Mesendoderm (in vitro differentiated cells): ENCODE measurements around the gene CPAMD8.
A peak's percentile ranks its signal among the peaks of the same experiment; 100 is the strongest.

ENCODE experiments used
- DNase-seq: peaks from one replicate; pipeline ENCODE4 v3.0.0; 2013
- H2AK5ac ChIP-seq: 2 replicates; pipeline ENCODE4 v1.6.1; 2013; ENCODE audit warnings: low read length, inconsistent platforms
- H2BK120ac ChIP-seq: 2 replicates; pipeline ENCODE4 v1.6.1; 2013; ENCODE audit warnings: low read depth, mild to moderate bottlenecking, low read length, moderate library complexity, mixed read lengths
- H2BK15ac ChIP-seq: replicated peaks from 2 replicates; pipeline ENCODE4 v1.6.1; 2013; ENCODE audit warnings: low read depth, mild to moderate bottlenecking, moderate library complexity
- H2BK5ac ChIP-seq: 2 replicates; pipeline ENCODE4 v1.6.1; 2013; ENCODE audit warnings: low read length, inconsistent platforms
- H3K18ac ChIP-seq: 2 replicates; pipeline ENCODE4 v1.6.1; 2013; ENCODE audit warnings: mild to moderate bottlenecking, low read length, mixed read lengths
- H3K23ac ChIP-seq: one replicate; pipeline ENCODE4 v1.6.1; 2013; ENCODE audit warnings: low read length
- H3K27ac ChIP-seq: 2 replicates; pipeline ENCODE4 v1.5.1; 2013; ENCODE audit warnings: low read depth, mild to moderate bottlenecking, inconsistent platforms, low read length, moderate library complexity
- H3K27me3 ChIP-seq: 2 replicates; pipeline ENCODE4 v1.6.1; 2013; ENCODE audit warnings: low read length, control low read depth, mild to moderate bottlenecking, inconsistent platforms; ENCODE audit not compliant: insufficient read depth, poor library complexity
- H3K36me3 ChIP-seq: 2 replicates; pipeline ENCODE4 v1.6.1; 2013; ENCODE audit warnings: low read length, inconsistent platforms; ENCODE audit not compliant: control insufficient read depth, insufficient read depth
- H3K4ac ChIP-seq: one replicate; pipeline ENCODE4 v1.6.1; 2013; ENCODE audit warnings: low read depth, mild to moderate bottlenecking, low read length, moderate library complexity
- H3K4me1 ChIP-seq: 2 replicates; pipeline ENCODE4 v1.6.1; 2013; ENCODE audit warnings: low read depth, low read length, inconsistent platforms; ENCODE audit not compliant: control insufficient read depth
- H3K4me2 ChIP-seq: 2 replicates; pipeline ENCODE4 v1.6.1; 2013; ENCODE audit warnings: low read length
- H3K4me3 ChIP-seq: 2 replicates; pipeline ENCODE4 v1.5.1; 2013; ENCODE audit warnings: mild to moderate bottlenecking, low read length
- H3K56ac ChIP-seq: one replicate; pipeline ENCODE4 v1.6.1; 2013; ENCODE audit warnings: low read length
- H3K79me1 ChIP-seq: 2 replicates; pipeline ENCODE4 v1.6.1; 2013; ENCODE audit warnings: low read length, inconsistent platforms
- H3K79me2 ChIP-seq: 2 replicates; pipeline ENCODE4 v1.6.1; 2013; ENCODE audit warnings: mild to moderate bottlenecking, low read length; ENCODE audit not compliant: control insufficient read depth, insufficient read depth
- H3K9ac ChIP-seq: 2 replicates; pipeline ENCODE4 v1.6.1; 2013; ENCODE audit warnings: low read length, inconsistent platforms
- H4K5ac ChIP-seq: one replicate; pipeline ENCODE4 v1.6.1; 2013; ENCODE audit warnings: low read length
- H4K8ac ChIP-seq: one replicate; pipeline ENCODE4 v1.6.1; 2013; ENCODE audit warnings: low read depth, mild to moderate bottlenecking, control low read depth, low read length, moderate library complexity
- WGBS: extraction: QIAGEN DNeasy Blood & Tissue Kit; methylation state at CpG from one replicate; pipeline ENCODE4 v1.1.7; 2013; ENCODE audit warnings: low lambda C conversion rate, missing lambda C conversion rate; ENCODE audit not compliant: insufficient coverage; ENCODE audit errors: extremely low coverage; 5-methylcytosine and 5-hydroxymethylcytosine counted together

Gene CPAMD8

DNA sequence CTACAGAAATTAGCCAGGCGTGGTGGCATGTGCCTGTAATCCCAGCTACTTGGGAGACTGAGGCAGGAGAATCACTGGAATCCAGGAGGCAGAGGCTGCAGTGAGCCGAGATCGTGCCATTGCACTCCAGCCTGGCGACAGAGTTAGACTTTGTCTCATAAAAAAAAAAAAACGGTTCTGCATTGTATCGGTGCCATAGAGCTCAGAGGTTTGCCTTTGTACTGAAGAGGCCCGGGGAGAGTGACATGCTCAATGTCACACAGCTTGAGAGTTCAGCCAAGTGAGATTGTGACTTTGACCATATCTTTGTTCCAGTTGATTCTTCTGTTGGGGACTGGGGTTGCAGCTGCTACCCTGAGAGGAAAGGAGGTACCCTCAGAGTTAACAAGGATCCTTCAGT, 44.3 kb upstream of the CPAMD8 start:
- no peak overlapping the region for H3K23ac ChIP-seq
- peaks cover 9% of the 10 kb centered on the region for H3K36me3 ChIP-seq
- DNase-seq: no peak
- H2BK15ac ChIP-seq: no peak overlapping the region
- peaks cover 2% of the 10 kb centered on the region for H3K4me1 ChIP-seq
- no peak overlapping the region for H3K4me3 ChIP-seq
- no peak overlapping the region for H4K5ac ChIP-seq
- peaks cover 19% of the 10 kb centered on the region for H3K79me1 ChIP-seq
- no peak overlapping the region for H3K4me2 ChIP-seq
- no peak overlapping the region for H3K27ac ChIP-seq
- H3K4ac ChIP-seq: no peak overlapping the region
- no peak overlapping the region for H2BK5ac ChIP-seq
- no CpG with 5 or more reads among the region's 7 CpGs for WGBS
- no peak overlapping the region for H3K9ac ChIP-seq
- H2AK5ac ChIP-seq: no peak overlapping the region
- no peak overlapping the region for H2BK120ac ChIP-seq
- no peak overlapping the region for H3K56ac ChIP-seq
- H3K18ac ChIP-seq: no peak overlapping the region
- no peaks in the 10 kb centered on the region for H3K27me3 ChIP-seq
- no peak overlapping the region for H4K8ac ChIP-seq
- peaks cover 19% of the 10 kb centered on the region for H3K79me2 ChIP-seq

DNA sequence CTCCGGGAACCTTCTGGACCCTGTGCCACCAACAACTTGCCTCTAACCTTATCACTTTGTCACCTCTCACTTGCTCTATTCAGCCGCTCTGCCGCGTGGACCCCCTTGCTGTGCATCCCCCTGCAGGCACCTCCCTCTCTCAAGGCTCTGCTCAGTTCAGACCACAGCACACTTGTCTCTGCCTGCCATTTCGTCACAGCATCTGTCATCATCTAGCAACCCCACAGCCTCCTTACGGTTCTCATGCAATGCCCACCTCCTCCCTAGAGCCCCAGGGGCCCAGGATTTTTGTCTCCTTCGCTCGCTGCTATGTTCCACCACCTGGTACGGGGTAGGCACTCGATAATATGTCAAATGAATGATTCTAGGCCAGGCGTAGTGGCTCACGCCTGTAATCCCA, 43.8 kb upstream of the CPAMD8 start:
- peaks cover 19% of the 10 kb centered on the region for H3K79me1 ChIP-seq
- no peak overlapping the region for H3K4ac ChIP-seq
- H3K4me2 ChIP-seq: no peak overlapping the region
- no peak overlapping the region for H3K4me3 ChIP-seq
- no peak for DNase-seq
- no peak overlapping the region for H3K18ac ChIP-seq
- H3K36me3 ChIP-seq: peaks cover 9% of the 10 kb centered on the region
- H3K9ac ChIP-seq: no peak overlapping the region
- no peak overlapping the region for H4K8ac ChIP-seq
- no peak overlapping the region for H2BK15ac ChIP-seq
- no peak overlapping the region for H3K27ac ChIP-seq
- peaks cover 19% of the 10 kb centered on the region for H3K79me2 ChIP-seq
- H3K56ac ChIP-seq: peak overlapping the region; percentile 42
- no peak overlapping the region for H2AK5ac ChIP-seq
- H2BK120ac ChIP-seq: no peak overlapping the region
- no peak overlapping the region for H3K23ac ChIP-seq
- no peak overlapping the region for H4K5ac ChIP-seq
- H2BK5ac ChIP-seq: no peak overlapping the region
- WGBS: no CpG with 5 or more reads among the region's 12 CpGs
- H3K4me1 ChIP-seq: peaks cover 2% of the 10 kb centered on the region
- H3K27me3 ChIP-seq: no peaks in the 10 kb centered on the region

DNA sequence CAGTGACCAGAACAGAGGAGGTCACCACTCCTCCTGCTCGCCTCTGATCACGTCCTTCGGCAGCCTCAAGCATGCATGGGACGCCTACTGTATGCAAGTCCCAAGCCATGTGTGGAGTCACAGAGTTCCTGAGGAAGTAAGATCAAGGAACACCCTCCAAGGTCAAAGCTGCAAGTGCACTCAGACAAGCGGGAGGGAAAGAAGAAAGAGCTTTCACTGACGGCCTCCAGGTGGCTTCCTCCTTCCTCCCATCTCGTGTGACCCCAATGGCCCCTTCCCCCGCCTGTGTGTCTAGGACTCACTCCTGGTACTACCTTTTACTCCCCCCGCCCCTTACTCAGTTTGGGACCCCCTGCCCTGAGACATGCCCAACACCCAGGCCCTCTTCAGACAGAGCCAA, 42.6 kb upstream of the CPAMD8 start:
- no CpG with 5 or more reads among the region's 9 CpGs for WGBS
- no peak overlapping the region for H4K8ac ChIP-seq
- no peak overlapping the region for H2AK5ac ChIP-seq
- no peak overlapping the region for H3K4me2 ChIP-seq
- no peak overlapping the region for H3K4me3 ChIP-seq
- H3K4ac ChIP-seq: no peak overlapping the region
- peak; percentile 39 for DNase-seq
- no peak overlapping the region for H2BK15ac ChIP-seq
- H2BK120ac ChIP-seq: no peak overlapping the region
- no peak overlapping the region for H3K27ac ChIP-seq
- H3K23ac ChIP-seq: no peak overlapping the region
- H2BK5ac ChIP-seq: no peak overlapping the region
- H3K36me3 ChIP-seq: peaks cover 9% of the 10 kb centered on the region
- peaks cover 2% of the 10 kb centered on the region for H3K4me1 ChIP-seq
- peaks cover 14% of the 10 kb centered on the region for H3K79me2 ChIP-seq
- peaks cover 17% of the 10 kb centered on the region for H3K79me1 ChIP-seq
- no peak overlapping the region for H3K56ac ChIP-seq
- no peak overlapping the region for H3K18ac ChIP-seq
- no peak overlapping the region for H4K5ac ChIP-seq
- no peaks in the 10 kb centered on the region for H3K27me3 ChIP-seq
- no peak overlapping the region for H3K9ac ChIP-seq

DNA sequence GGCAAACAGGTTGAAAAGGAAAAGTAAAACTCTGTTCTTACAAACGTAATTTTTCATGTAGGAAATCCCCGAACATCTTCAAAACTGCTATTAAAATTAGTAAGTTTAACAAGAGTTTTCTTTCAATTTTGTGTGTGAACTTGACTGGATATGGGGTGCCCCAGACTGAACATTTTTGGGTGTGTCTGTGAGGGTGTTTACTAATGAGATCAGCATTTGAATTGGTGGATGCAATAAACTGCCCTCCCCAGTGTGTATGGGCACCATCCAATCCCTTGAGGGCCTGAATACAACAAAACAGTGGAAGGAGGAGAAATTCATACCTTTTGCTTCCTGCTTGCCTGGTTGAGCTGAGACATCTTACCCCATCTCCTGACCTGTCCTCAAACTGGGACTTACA, 36.8 kb upstream of the CPAMD8 start:
- H3K9ac ChIP-seq: no peak overlapping the region
- H3K18ac ChIP-seq: no peak overlapping the region
- no peak overlapping the region for H2BK120ac ChIP-seq
- no peak overlapping the region for H2BK5ac ChIP-seq
- no peak overlapping the region for H3K4me2 ChIP-seq
- no peak overlapping the region for H3K4me3 ChIP-seq
- no peaks in the 10 kb centered on the region for H3K27me3 ChIP-seq
- no peak overlapping the region for H3K23ac ChIP-seq
- no peak overlapping the region for H2BK15ac ChIP-seq
- H3K56ac ChIP-seq: no peak overlapping the region
- no peak overlapping the region for H3K4ac ChIP-seq
- no peak overlapping the region for H3K27ac ChIP-seq
- H2AK5ac ChIP-seq: no peak overlapping the region
- H4K5ac ChIP-seq: no peak overlapping the region
- H4K8ac ChIP-seq: no peak overlapping the region
- peaks cover 16% of the 10 kb centered on the region for H3K36me3 ChIP-seq
- peaks cover 17% of the 10 kb centered on the region for H3K79me1 ChIP-seq
- no CpG with 5 or more reads among the region's 2 CpGs for WGBS
- H3K4me1 ChIP-seq: no peaks in the 10 kb centered on the region
- peaks cover 7% of the 10 kb centered on the region for H3K79me2 ChIP-seq
- no peak for DNase-seq

DNA sequence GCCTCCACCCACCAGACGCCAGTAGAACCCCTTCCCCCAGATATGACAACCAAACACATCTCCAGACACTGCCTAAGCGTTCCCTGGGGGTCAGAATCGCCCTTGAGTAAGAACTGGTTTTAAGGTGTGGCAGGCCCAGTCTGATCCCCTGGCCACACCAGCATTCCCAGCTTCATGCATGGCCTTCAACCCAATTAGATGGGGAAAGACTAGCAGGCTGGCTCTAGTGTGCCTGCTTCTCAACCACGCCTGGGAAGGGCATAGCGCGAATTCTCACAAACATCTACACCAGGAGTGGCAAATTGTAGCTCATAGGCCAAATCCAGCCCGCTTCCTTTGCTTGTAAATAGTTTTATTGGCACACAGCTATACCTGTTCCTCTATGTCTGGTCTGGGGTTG, 35.1 kb upstream of the CPAMD8 start:
- Histone ChIP-seq H3K4me3 (no peak overlapping the region), H3K23ac (no peak overlapping the region), H3K79me1 (peaks cover 17% of the 10 kb centered on the region), H2BK15ac (no peak overlapping the region), H3K36me3 (peaks cover 21% of the 10 kb centered on the region), H3K4me1 (no peaks in the 10 kb centered on the region), H3K27me3 (no peaks in the 10 kb centered on the region), H3K56ac (no peak overlapping the region), H3K4ac (no peak overlapping the region), H3K79me2 (peaks cover 7% of the 10 kb centered on the region), H2BK5ac (no peak overlapping the region), H4K5ac (no peak overlapping the region), H3K18ac (no peak overlapping the region), H4K8ac (no peak overlapping the region), H2AK5ac (no peak overlapping the region), H3K9ac (no peak overlapping the region), H3K4me2 (no peak overlapping the region), H2BK120ac (no peak overlapping the region), H3K27ac (no peak overlapping the region)
- no peak for DNase-seq
- no CpG with 5 or more reads among the region's 7 CpGs for WGBS

DNA sequence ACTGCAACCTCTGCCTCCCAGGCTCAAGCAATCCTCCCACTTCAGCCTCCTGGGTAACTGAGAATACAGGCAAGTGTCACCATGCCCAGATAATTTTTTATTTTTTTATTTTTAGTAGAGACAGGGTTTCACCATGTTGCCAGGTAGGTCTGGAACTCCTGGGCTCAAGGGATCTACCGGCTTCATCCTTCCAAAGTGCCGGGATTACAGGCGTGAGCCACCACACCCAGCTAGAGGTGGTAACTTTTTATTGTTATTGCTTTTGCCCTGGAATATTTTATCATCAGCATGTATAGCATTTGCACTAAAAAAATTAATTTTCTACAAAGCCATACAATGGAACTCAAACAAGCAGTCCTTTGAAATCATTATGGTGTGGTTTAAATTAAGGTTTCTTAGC, 34.6 kb upstream of the CPAMD8 start:
- Histone ChIP-seq H3K56ac (no peak overlapping the region), H3K27ac (no peak overlapping the region), H3K4me2 (no peak overlapping the region), H2AK5ac (no peak overlapping the region), H4K8ac (no peak overlapping the region), H3K18ac (no peak overlapping the region), H3K79me2 (peaks cover 7% of the 10 kb centered on the region), H2BK15ac (no peak overlapping the region), H3K4me3 (no peak overlapping the region), H2BK120ac (no peak overlapping the region), H3K4me1 (no peaks in the 10 kb centered on the region), H3K79me1 (peaks cover 17% of the 10 kb centered on the region), H3K23ac (no peak overlapping the region), H3K9ac (no peak overlapping the region), H3K27me3 (no peaks in the 10 kb centered on the region), H4K5ac (no peak overlapping the region), H3K4ac (no peak overlapping the region), H3K36me3 (peaks cover 19% of the 10 kb centered on the region), H2BK5ac (no peak overlapping the region)
- no peak for DNase-seq
- no CpG with 5 or more reads among the region's 3 CpGs for WGBS
